Stimulated activated CD4-positive, alpha-beta T cell treated with anti-CD3 and anti-CD28 coated beads, Interleukin-12 subunit alpha, Interleukin-12 subunit beta, amount 100 ng/mL, for 4 hours (primary cell): ENCODE data around the gene AGBL1.

Experiments used
- DNase-seq: peaks from one replicate; pipeline ENCODE4 v3.0.0-alpha.2; 2020

Gene AGBL1

GRCh38 chr15:86255247-86255646, 175.6 kb downstream of the AGBL1 start:
- DNase-seq = no peak

GRCh38 chr15:86256628-86257027, 177.0 kb downstream of the AGBL1 start:
- DNase-seq = no peak

GRCh38 chr15:86259589-86259988, 179.9 kb downstream of the AGBL1 start:
- no peak for DNase-seq

- DNase-seq = no peak
Observed at GRCh38 chr15:86263230-86263629, 183.6 kb downstream of the AGBL1 start.

GRCh38 chr15:86266896-86267484, 187.3 kb downstream of the AGBL1 start:
- DNase-seq = no peak

- no peak for DNase-seq
Observed at GRCh38 chr15:86267892-86268291, 188.2 kb downstream of the AGBL1 start.

GRCh38 chr15:86268558-86268957, 188.9 kb downstream of the AGBL1 start:
- no peak for DNase-seq

GRCh38 chr15:86273309-86273708, 193.6 kb downstream of the AGBL1 start:
- DNase-seq = no peak

GRCh38 chr15:86275361-86275760, 195.7 kb downstream of the AGBL1 start:
- DNase-seq = no peak

- no peak for DNase-seq
Observed at GRCh38 chr15:86278586-86278985, 198.9 kb downstream of the AGBL1 start.

GRCh38 chr15:86284635-86285034, 205.0 kb downstream of the AGBL1 start:
- DNase-seq = no peak

- no peak for DNase-seq
Observed at GRCh38 chr15:86295511-86295910, 215.8 kb downstream of the AGBL1 start.

GRCh38 chr15:86296769-86297168, 217.1 kb downstream of the AGBL1 start:
- no peak for DNase-seq

- no peak for DNase-seq
Observed at GRCh38 chr15:86300390-86301125, 220.9 kb downstream of the AGBL1 start.

GRCh38 chr15:86311568-86312280, 232.1 kb downstream of the AGBL1 start:
- no peak for DNase-seq

GRCh38 chr15:86312486-86312885, 232.8 kb downstream of the AGBL1 start:
- DNase-seq = no peak

- no peak for DNase-seq
Observed at GRCh38 chr15:86316216-86316615, 236.5 kb downstream of the AGBL1 start.

GRCh38 chr15:86316726-86317383, 237.2 kb downstream of the AGBL1 start:
- DNase-seq = no peak

GRCh38 chr15:86317384-86317740, 237.7 kb downstream of the AGBL1 start:
- DNase-seq = no peak

GRCh38 chr15:86322629-86323028, 243.0 kb downstream of the AGBL1 start:
- no peak for DNase-seq

- no peak for DNase-seq
Observed at GRCh38 chr15:86327230-86327865, 247.7 kb downstream of the AGBL1 start.

- DNase-seq = no peak
Observed at GRCh38 chr15:86328658-86329057, 249.0 kb downstream of the AGBL1 start.
